Measurements from ENCODE around the gene XAGE3. TPM values are rescaled to one million over a fixed set of nuclear protein-coding genes. Genes with fewer than 3 reads are reported as not detected.
"Not testable (repeated sequence)": the region's sequence is repeated elsewhere in the genome, so short reads cannot be mapped to it uniquely, and the experiment has no call there.

The XAGE3 gene
- not detected for total RNA-seq
- polyA plus RNA-seq (ENCODE audit: insufficient read length in 2 of 2) = not detected
- long read RNA-seq, donor 1 = 0 reads
- long read RNA-seq, donor 2 = 0 reads
- long read RNA-seq, donor 3 = 0 reads
- long read RNA-seq, donor 4 = 0 reads

DNA sequence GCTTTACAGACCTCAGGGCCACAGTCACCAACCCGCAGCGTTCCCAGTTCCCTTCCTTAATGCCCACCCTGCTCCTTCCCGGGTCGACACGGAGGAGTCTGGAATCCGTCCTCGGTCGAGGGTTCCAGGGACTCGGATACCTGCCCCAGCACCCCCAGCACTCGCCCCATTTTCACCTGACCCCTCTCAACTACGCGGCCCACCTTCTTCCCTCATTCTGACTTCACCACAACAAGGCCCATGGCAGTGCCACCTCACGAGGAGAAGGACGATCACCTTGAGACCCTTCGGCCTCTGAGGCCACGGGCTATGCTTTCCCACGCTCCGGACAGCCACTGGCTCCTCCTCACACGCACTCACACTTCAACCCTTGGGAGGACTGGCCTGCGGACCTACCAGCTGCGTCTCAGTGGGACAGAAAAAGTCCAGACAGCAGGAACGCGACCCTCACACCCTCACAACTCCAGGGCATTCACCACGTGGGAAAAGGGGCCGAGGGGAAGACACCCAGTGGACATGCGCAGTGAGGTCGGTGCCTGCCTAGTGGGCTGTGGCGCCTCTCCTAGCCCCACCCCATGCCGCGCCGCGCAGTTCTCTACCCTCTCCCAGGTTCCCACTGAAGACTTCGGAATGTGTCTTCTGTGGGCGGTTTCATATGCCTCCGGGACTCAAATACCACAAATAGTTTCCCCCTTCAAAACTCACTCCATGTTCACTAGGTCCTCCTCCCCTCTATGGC is at the start of gene XAGE3:
Gene XAGE3 (minus strand): TSS at position 474 of the 739 bp plus-strand sequence. CDS start 950 bp downstream, outside the sequence.
- Histone ChIP-seq H3K27ac (ENCODE audit: low read depth, low read length) (no peak within 1 kb of the TSS), H3K4me3 (ENCODE audit: low read depth, low read length) (no peak within 1 kb of the TSS), H3K9me3 (ENCODE audit: control insufficient read depth, insufficient read depth, low read length) (no peaks in the 10 kb centered on the region), H3K4me1 (ENCODE audit: control insufficient read depth, insufficient read depth, low read length) (no peaks in the 10 kb centered on the region), H3K36me3 (ENCODE audit: control insufficient read depth, insufficient read depth, low read length) (no peaks in the 10 kb centered on the region), H3K27me3 (ENCODE audit: control insufficient read depth, insufficient read depth, low read length) (peaks cover 25% of the 10 kb centered on the region)
- no peak for DNase-seq (ENCODE audit: low read depth in 4 of 6, low spot score in 6 of 6)
- 81% methylated on average over 32 of the region's 35 CpGs for WGBS (ENCODE audit: insufficient coverage)

DNA sequence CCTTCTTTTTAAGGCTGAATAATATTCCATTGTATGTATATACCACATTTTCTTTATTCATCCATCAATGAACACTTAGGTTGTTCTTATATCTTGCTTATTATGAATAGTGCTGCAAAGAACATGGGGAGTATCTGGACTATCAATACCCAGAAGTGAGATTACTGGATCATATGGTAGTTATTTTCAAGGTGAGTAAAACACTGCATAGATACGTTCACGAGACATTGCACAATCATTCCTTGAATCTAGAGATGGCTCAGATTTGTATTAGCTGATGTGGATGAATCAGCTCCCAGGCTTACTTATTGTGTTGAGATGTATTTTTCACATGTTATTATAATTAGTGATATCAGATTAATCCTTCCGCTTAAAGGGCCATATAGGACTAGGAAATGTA is 46.8 kb upstream of the XAGE3 start:
- not testable (repeated sequence) for H3K27ac ChIP-seq (ENCODE audit: low read depth, low read length); H3K4me3 ChIP-seq (ENCODE audit: low read depth, low read length); H3K4me1 ChIP-seq (ENCODE audit: control insufficient read depth, insufficient read depth, low read length); DNase-seq (ENCODE audit: low read depth in 4 of 6, low spot score in 6 of 6); H3K36me3 ChIP-seq (ENCODE audit: control insufficient read depth, insufficient read depth, low read length); H3K27me3 ChIP-seq (ENCODE audit: control insufficient read depth, insufficient read depth, low read length); H3K9me3 ChIP-seq (ENCODE audit: control insufficient read depth, insufficient read depth, low read length)
- no CpG with 5 or more reads among the region's 3 CpGs for WGBS (ENCODE audit: insufficient coverage)

- not testable (repeated sequence) for H3K9me3 ChIP-seq (ENCODE audit: control insufficient read depth, insufficient read depth, low read length); H3K36me3 ChIP-seq (ENCODE audit: control insufficient read depth, insufficient read depth, low read length); H3K27ac ChIP-seq (ENCODE audit: low read depth, low read length); H3K4me3 ChIP-seq (ENCODE audit: low read depth, low read length); H3K4me1 ChIP-seq (ENCODE audit: control insufficient read depth, insufficient read depth, low read length); H3K27me3 ChIP-seq (ENCODE audit: control insufficient read depth, insufficient read depth, low read length); DNase-seq (ENCODE audit: low read depth in 4 of 6, low spot score in 6 of 6)
- no CpG with 5 or more reads among the region's 9 CpGs for WGBS (ENCODE audit: insufficient coverage)
Measured at GRCh38 chrX:52913681-52914080, 45.8 kb upstream of the XAGE3 start.

DNA sequence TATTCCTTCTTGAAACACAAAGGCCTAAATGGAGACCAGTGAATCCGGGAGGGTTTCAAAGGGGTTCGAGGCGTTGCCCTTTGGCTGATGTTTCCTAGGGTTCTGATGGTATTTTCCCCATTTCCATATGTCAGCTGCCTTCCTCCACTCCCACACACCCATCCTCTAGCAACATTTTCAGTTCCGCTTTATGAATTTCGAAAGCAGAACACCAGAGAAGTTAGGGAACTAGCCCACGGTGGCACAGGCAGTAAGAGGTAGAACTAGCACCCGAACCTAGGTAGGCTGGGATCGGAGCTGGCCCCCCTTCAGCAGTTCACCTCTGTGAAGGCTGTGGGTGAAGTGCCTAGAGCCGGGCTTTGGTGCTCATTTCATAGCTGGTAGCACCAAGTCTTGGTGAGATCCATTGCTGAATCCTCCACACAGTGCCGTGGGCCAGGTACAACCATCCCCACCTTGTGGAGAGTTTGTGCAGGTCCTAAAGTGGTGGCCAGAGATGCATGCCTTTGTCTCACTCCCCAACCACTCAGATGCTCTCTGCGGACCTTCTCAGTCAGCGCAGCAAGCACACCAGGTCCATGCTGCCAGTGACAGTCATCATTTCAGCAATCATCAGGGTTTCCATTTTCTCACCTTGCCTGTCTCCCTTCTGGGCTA is 41.6 kb upstream of the XAGE3 start:
- not testable (repeated sequence) for H3K4me1 ChIP-seq (ENCODE audit: control insufficient read depth, insufficient read depth, low read length); H3K27me3 ChIP-seq (ENCODE audit: control insufficient read depth, insufficient read depth, low read length); H3K4me3 ChIP-seq (ENCODE audit: low read depth, low read length); H3K27ac ChIP-seq (ENCODE audit: low read depth, low read length); DNase-seq (ENCODE audit: low read depth in 4 of 6, low spot score in 6 of 6); H3K36me3 ChIP-seq (ENCODE audit: control insufficient read depth, insufficient read depth, low read length); H3K9me3 ChIP-seq (ENCODE audit: control insufficient read depth, insufficient read depth, low read length)
- WGBS (ENCODE audit: insufficient coverage) = no CpG with 5 or more reads among the region's 12 CpGs

- not testable (repeated sequence) for H3K36me3 ChIP-seq (ENCODE audit: control insufficient read depth, insufficient read depth, low read length); H3K4me3 ChIP-seq (ENCODE audit: low read depth, low read length); H3K27me3 ChIP-seq (ENCODE audit: control insufficient read depth, insufficient read depth, low read length); H3K9me3 ChIP-seq (ENCODE audit: control insufficient read depth, insufficient read depth, low read length); H3K4me1 ChIP-seq (ENCODE audit: control insufficient read depth, insufficient read depth, low read length); H3K27ac ChIP-seq (ENCODE audit: low read depth, low read length); DNase-seq (ENCODE audit: low read depth in 4 of 6, low spot score in 6 of 6)
- WGBS (ENCODE audit: insufficient coverage) = no CpG with 5 or more reads among the region's 17 CpGs
Measured at GRCh38 chrX:52907900-52908299, 40.0 kb upstream of the XAGE3 start.

- H3K36me3 ChIP-seq (ENCODE audit: control insufficient read depth, insufficient read depth, low read length); H3K27me3 ChIP-seq (ENCODE audit: control insufficient read depth, insufficient read depth, low read length); H3K4me3 ChIP-seq (ENCODE audit: low read depth, low read length); H3K9me3 ChIP-seq (ENCODE audit: control insufficient read depth, insufficient read depth, low read length); H3K4me1 ChIP-seq (ENCODE audit: control insufficient read depth, insufficient read depth, low read length); H3K27ac ChIP-seq (ENCODE audit: low read depth, low read length); DNase-seq (ENCODE audit: low read depth in 4 of 6, low spot score in 6 of 6): not testable (repeated sequence)
- no CpG with 5 or more reads among the region's 17 CpGs for WGBS (ENCODE audit: insufficient coverage)
Measured at GRCh38 chrX:52907137-52907536, 39.3 kb upstream of the XAGE3 start.

GRCh38 chrX:52906072-52906471 is 38.2 kb upstream of the XAGE3 start:
- not testable (repeated sequence) for H3K4me3 ChIP-seq (ENCODE audit: low read depth, low read length); H3K9me3 ChIP-seq (ENCODE audit: control insufficient read depth, insufficient read depth, low read length); H3K27ac ChIP-seq (ENCODE audit: low read depth, low read length); DNase-seq (ENCODE audit: low read depth in 4 of 6, low spot score in 6 of 6); H3K36me3 ChIP-seq (ENCODE audit: control insufficient read depth, insufficient read depth, low read length); H3K27me3 ChIP-seq (ENCODE audit: control insufficient read depth, insufficient read depth, low read length); H3K4me1 ChIP-seq (ENCODE audit: control insufficient read depth, insufficient read depth, low read length)
- no CpG with 5 or more reads among the region's 4 CpGs for WGBS (ENCODE audit: insufficient coverage)

DNA sequence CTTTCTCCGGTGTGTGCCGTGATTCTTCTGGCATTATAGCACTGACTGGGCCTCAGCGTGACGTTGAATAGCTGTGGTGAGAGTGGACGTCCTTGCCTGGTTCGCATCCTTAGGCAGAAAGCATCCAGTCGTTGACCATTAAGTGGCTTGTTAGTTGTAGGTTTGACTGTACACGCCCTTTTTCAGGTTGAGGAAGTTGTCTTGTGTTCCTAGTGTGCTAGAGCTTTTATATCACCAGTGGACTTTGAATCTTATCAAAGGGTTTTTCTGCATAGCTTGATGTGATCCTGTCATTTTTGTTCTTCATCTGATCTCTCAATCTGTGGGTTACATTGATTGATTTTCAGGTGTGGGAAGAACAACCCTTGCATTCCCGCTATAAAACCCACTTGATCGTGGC is 37.6 kb upstream of the XAGE3 start:
- no CpG with 5 or more reads among the region's 10 CpGs for WGBS (ENCODE audit: insufficient coverage)
- H3K27ac ChIP-seq (ENCODE audit: low read depth, low read length); DNase-seq (ENCODE audit: low read depth in 4 of 6, low spot score in 6 of 6); H3K36me3 ChIP-seq (ENCODE audit: control insufficient read depth, insufficient read depth, low read length); H3K27me3 ChIP-seq (ENCODE audit: control insufficient read depth, insufficient read depth, low read length); H3K9me3 ChIP-seq (ENCODE audit: control insufficient read depth, insufficient read depth, low read length); H3K4me1 ChIP-seq (ENCODE audit: control insufficient read depth, insufficient read depth, low read length); H3K4me3 ChIP-seq (ENCODE audit: low read depth, low read length): not testable (repeated sequence)

- not testable (repeated sequence) for H3K4me1 ChIP-seq (ENCODE audit: control insufficient read depth, insufficient read depth, low read length); H3K27me3 ChIP-seq (ENCODE audit: control insufficient read depth, insufficient read depth, low read length); H3K36me3 ChIP-seq (ENCODE audit: control insufficient read depth, insufficient read depth, low read length); H3K9me3 ChIP-seq (ENCODE audit: control insufficient read depth, insufficient read depth, low read length); DNase-seq (ENCODE audit: low read depth in 4 of 6, low spot score in 6 of 6); H3K27ac ChIP-seq (ENCODE audit: low read depth, low read length); H3K4me3 ChIP-seq (ENCODE audit: low read depth, low read length)
- WGBS (ENCODE audit: insufficient coverage) = no CpG with 5 or more reads among the region's 92 CpGs
Measured at GRCh38 chrX:52896855-52897709, 29.2 kb upstream of the XAGE3 start, which contains the start of gene FAM156B. FAM156B (plus strand) TSS chrX:52897330; CDS start chrX:52907226, 9,896 bp downstream.

Measured in spinal cord (tissue), 10 donors.